Measurements from ENCODE around the gene FADD. TPM values are rescaled to one million over a fixed set of nuclear protein-coding genes. Genes with fewer than 3 reads are reported as not detected.

Gene FADD
- total and polyA plus RNA-seq, 10 donors = 11.3 to 28.8 (median 23.1) TPM

DNA sequence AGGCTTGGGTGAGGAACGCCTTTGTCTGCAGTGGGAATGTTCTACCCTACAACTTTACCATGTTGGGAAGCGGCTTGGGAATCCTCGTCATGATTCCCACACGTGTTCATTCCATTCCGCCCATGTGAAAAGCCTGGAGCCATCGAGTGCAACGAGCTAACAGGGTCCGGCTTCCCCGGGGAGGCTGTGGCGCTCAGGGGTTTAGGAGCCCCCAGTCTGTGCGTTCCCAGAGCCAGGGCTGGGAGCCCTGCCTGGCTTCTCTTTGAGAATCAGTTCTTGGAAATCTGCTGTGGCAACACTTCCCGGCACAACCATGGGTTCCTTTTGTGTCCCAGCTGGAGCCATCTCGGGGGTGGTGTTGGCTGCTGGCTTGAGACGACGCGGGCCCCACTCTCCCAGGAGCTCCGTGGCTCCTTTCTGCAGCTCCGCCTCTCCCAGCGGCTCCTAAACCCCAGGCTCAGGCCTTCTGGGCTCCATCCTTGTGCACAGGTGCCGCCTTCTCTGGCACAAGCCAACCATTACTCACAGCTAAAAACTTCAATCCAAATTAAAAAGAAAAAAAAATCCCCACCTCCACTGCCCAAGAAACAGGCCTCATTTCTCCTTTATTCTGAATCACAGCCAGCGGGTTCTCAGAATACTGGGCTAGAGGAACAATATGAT lies 48.7 kb downstream of the FADD start:
- Histone ChIP-seq H3K4me1 (peaks cover 0 to 6% (median 0%) of the 10 kb centered on the region in 6 donors), H3K4me3 (no peak overlapping the region), H3K27ac (no peak overlapping the region), H3K27me3 (replicated peaks in 1 of 7) (peaks cover 0 to 18% (median 0%) of the 10 kb centered on the region in 7 donors), H3K9me3 (peaks cover 0 to 2% (median 0%) of the 10 kb centered on the region in 8 donors), H3K36me3 (no peaks in the 10 kb centered on the region)
- TF ChIP-seq, protein P1, sequence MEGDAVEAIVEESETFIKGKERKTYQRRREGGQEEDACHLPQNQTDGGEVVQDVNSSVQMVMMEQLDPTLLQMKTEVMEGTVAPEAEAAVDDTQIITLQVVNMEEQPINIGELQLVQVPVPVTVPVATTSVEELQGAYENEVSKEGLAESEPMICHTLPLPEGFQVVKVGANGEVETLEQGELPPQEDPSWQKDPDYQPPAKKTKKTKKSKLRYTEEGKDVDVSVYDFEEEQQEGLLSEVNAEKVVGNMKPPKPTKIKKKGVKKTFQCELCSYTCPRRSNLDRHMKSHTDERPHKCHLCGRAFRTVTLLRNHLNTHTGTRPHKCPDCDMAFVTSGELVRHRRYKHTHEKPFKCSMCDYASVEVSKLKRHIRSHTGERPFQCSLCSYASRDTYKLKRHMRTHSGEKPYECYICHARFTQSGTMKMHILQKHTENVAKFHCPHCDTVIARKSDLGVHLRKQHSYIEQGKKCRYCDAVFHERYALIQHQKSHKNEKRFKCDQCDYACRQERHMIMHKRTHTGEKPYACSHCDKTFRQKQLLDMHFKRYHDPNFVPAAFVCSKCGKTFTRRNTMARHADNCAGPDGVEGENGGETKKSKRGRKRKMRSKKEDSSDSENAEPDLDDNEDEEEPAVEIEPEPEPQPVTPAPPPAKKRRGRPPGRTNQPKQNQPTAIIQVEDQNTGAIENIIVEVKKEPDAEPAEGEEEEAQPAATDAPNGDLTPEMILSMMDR (IDR thresholded peaks at IDR 0.05 in 8 of 11, conservative IDR thresholded peaks at IDR 0.05 in 3 of 11) = no peak
- TF ChIP-seq POLR2A (IDR thresholded peaks at IDR 0.05) (no peak), POLR2AphosphoS5 (IDR thresholded peaks at IDR 0.05) (no peak)
- intact Hi-C loops (cut with DNase I; ENCODE audit: low total_unique reads) = no loop called here
- WGBS, 5 donors = 86 to 89% (median 87%) methylated on average over 18 to 21 of the region's 21 CpGs
- no peak for DNase-seq

DNA sequence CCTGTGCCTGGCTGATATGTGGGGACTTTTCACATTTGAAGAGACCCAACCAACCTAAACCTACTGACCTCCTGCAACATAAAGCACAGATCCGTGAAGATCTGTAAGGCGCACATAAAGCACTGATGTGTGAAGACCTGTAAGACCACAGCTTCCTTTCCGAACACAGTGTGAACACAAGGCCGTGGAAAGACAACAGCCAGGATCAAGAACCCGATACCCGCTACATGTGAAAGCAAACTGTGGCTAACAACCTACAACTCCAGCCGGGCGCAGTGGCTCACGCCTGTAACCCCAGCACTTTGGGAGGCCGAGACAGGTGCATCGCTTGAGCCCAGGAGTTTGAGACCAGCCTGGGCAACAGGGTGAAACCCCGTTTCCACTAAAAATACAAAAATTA lies 49.7 kb downstream of the FADD start:
- no peak for TF ChIP-seq POLR2A (IDR thresholded peaks at IDR 0.05)
- TF ChIP-seq POLR2AphosphoS5 (IDR thresholded peaks at IDR 0.05) = no peak
- TF ChIP-seq, protein P1 (IDR thresholded peaks at IDR 0.05 in 8 of 11, conservative IDR thresholded peaks at IDR 0.05 in 3 of 11) = no peak
- intact Hi-C loops (cut with DNase I; ENCODE audit: low total_unique reads) = no loop called here

DNA sequence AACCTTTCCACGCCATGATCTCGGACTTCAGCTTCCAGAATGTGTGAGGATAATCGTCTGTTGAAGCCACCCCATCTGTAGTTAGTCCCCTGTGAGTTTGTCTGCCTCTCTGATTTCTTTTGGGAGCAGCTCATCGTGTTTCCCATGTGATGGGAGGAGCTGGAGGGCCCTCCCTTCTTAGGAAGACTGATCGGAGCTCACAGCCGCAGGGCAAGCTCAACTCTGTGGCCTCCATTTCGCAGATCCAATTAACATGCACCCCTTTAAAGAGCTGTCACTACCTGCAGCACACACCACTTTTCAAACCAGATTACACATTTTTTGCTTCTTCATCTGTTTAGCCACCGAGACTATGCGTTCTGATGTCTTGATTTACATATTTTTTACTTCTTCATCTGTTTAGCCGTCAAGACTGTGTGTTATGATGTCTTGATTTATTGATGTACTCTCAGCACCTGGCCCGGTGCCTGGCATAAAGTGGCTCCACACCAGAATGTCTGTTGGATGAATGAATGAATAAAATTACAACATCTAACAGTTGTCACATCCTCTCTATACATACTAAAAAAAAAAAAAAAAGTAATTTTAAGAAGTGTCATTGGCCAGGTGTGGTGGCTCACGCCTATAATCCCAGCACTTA lies 52.5 kb downstream of the FADD start:
- Histone ChIP-seq H3K27me3 (replicated peaks in 1 of 7) (peaks cover 0 to 21% (median 0%) of the 10 kb centered on the region in 7 donors), H3K9me3 (no peaks in the 10 kb centered on the region), H3K4me1 (peaks cover 0 to 6% (median 0%) of the 10 kb centered on the region in 6 donors), H3K27ac (no peak overlapping the region), H3K36me3 (no peaks in the 10 kb centered on the region), H3K4me3 (no peak overlapping the region)
- TF ChIP-seq POLR2AphosphoS5 (IDR thresholded peaks at IDR 0.05) (no peak), POLR2A (IDR thresholded peaks at IDR 0.05) (no peak)
- TF ChIP-seq, protein P1 (IDR thresholded peaks at IDR 0.05 in 8 of 11, conservative IDR thresholded peaks at IDR 0.05 in 3 of 11) = no peak
- 68 to 78% (median 69%) methylated on average over 12 of the region's 12 CpGs for WGBS, 5 donors
- intact Hi-C loops (cut with DNase I; ENCODE audit: low total_unique reads) = no loop called here
- DNase-seq = no peak

More for the DNA sequence above, 49.7 kb downstream of the FADD start:
- Histone ChIP-seq H3K36me3 (no peaks in the 10 kb centered on the region), H3K9me3 (no peaks in the 10 kb centered on the region), H3K4me1 (peaks cover 0 to 6% (median 0%) of the 10 kb centered on the region in 6 donors), H3K27ac (no peak overlapping the region), H3K4me3 (no peak overlapping the region), H3K27me3 (replicated peaks in 1 of 7) (peaks cover 0 to 21% (median 0%) of the 10 kb centered on the region in 7 donors)
- DNase-seq = no peak
- 65 to 85% (median 74%) methylated on average over 12 of the region's 12 CpGs for WGBS, 5 donors

Other genes with a start within 250 kb of the FADD start
- gene ANO1, start 125.0 kb upstream of the FADD start, total RNA-seq = 1 to 10 TPM in 1 of 7 donors, under 1 TPM in 6; 0.51 to 1.2 (median 0.79) TPM
- gene ANO1, start 125.0 kb upstream of the FADD start, polyA plus RNA-seq = under 1 TPM; 0.22 to 0.48 (median 0.42) TPM
- gene PPFIA1, start 67.4 kb downstream of the FADD start, total RNA-seq = 10 to 100 TPM; 46.1 to 73.5 (median 64.6) TPM
- 10 to 100 TPM in 2 of 3 donors, 1 to 10 TPM in 1; 7.6 to 18.4 (median 18.3) TPM for gene PPFIA1, start 67.4 kb downstream of the FADD start, polyA plus RNA-seq
- gene CTTN, start 195.2 kb downstream of the FADD start, total RNA-seq = 100 to 1,000 TPM in 5 of 7 donors, 10 to 100 TPM in 2; 89.2 to 149 (median 115) TPM
- 10 to 100 TPM; 18.4 to 52.5 (median 30.3) TPM for gene CTTN, start 195.2 kb downstream of the FADD start, polyA plus RNA-seq